Measurements from ENCODE around the gene TMEM178B.
"Not testable (repeated sequence)": the region's sequence is repeated elsewhere in the genome, so short reads cannot be mapped to it uniquely, and the experiment has no call there.

The TMEM178B gene

GRCh38 chr7:141304291-141304690, 230.4 kb downstream of the TMEM178B start:
- no peaks in the 10 kb centered on the region for H3K4me1 Mint-ChIP-seq

GRCh38 chr7:141306081-141306480, 232.2 kb downstream of the TMEM178B start:
- Mint-ChIP-seq H3K4me1 (no peaks in the 10 kb centered on the region), H3K36me3 (ENCODE audit: insufficient read depth) (no peaks in the 10 kb centered on the region)
- DNase-seq (ENCODE audit: low spot score in 2 of 2): no peak

More at GRCh38 chr7:141304291-141304690, 230.4 kb downstream of the TMEM178B start:
- Mint-ChIP-seq H3K27me3 (peaks cover 23% of the 10 kb centered on the region), H3K4me3 (no peak overlapping the region), H3K9me3 (no peaks in the 10 kb centered on the region), H3K36me3 (ENCODE audit: insufficient read depth) (no peaks in the 10 kb centered on the region), H3K27ac (ENCODE audit: low read depth) (no peak overlapping the region)
- ATAC-seq (replicated peaks; ENCODE audit: extremely low read depth, poor library complexity, severe bottlenecking): no peak
- no peak for DNase-seq (ENCODE audit: low spot score in 2 of 2)

GRCh38 chr7:141312395-141312794, 238.5 kb downstream of the TMEM178B start:
- Mint-ChIP-seq H3K27ac (ENCODE audit: low read depth) (no peak overlapping the region), H3K4me3 (no peak overlapping the region), H3K4me1 (no peaks in the 10 kb centered on the region), H3K36me3 (ENCODE audit: insufficient read depth) (no peaks in the 10 kb centered on the region), H3K27me3 (peaks cover 8% of the 10 kb centered on the region), H3K9me3 (no peaks in the 10 kb centered on the region)
- ATAC-seq (replicated peaks; ENCODE audit: extremely low read depth, poor library complexity, severe bottlenecking) (no peak), DNase-seq (ENCODE audit: low spot score in 2 of 2) (no peak)

More at GRCh38 chr7:141306081-141306480, 232.2 kb downstream of the TMEM178B start:
- Mint-ChIP-seq H3K27ac (ENCODE audit: low read depth) (no peak overlapping the region), H3K4me3 (no peak overlapping the region), H3K27me3 (peaks cover 18% of the 10 kb centered on the region), H3K9me3 (no peaks in the 10 kb centered on the region)
- ATAC-seq (replicated peaks; ENCODE audit: extremely low read depth, poor library complexity, severe bottlenecking): no peak

- Mint-ChIP-seq H3K36me3 (ENCODE audit: insufficient read depth) (no peaks in the 10 kb centered on the region), H3K4me3 (no peak overlapping the region), H3K27me3 (peaks cover 2% of the 10 kb centered on the region), H3K9me3 (no peaks in the 10 kb centered on the region), H3K4me1 (no peaks in the 10 kb centered on the region), H3K27ac (ENCODE audit: low read depth) (no peak overlapping the region)
- DNase-seq (ENCODE audit: low spot score in 2 of 2) (no peak), ATAC-seq (replicated peaks; ENCODE audit: extremely low read depth, poor library complexity, severe bottlenecking) (no peak)
These were observed 239.1 kb downstream of the TMEM178B start for GRCh38 chr7:141312828-141313521.

- H3K4me3 Mint-ChIP-seq: no peak overlapping the region
- H3K27ac Mint-ChIP-seq (ENCODE audit: low read depth): no peak overlapping the region
- no peak for ATAC-seq (replicated peaks; ENCODE audit: extremely low read depth, poor library complexity, severe bottlenecking)
- no peaks in the 10 kb centered on the region for H3K9me3 Mint-ChIP-seq
- H3K4me1 Mint-ChIP-seq: no peaks in the 10 kb centered on the region
- no peak for DNase-seq (ENCODE audit: low spot score in 2 of 2)
- H3K27me3 Mint-ChIP-seq: no peaks in the 10 kb centered on the region
- no peaks in the 10 kb centered on the region for H3K36me3 Mint-ChIP-seq (ENCODE audit: insufficient read depth)
These were observed 240.0 kb downstream of the TMEM178B start for GRCh38 chr7:141313896-141314295.

GRCh38 chr7:141317033-141317585, 243.2 kb downstream of the TMEM178B start:
- peaks cover 9% of the 10 kb centered on the region for H3K27me3 Mint-ChIP-seq
- ATAC-seq (replicated peaks; ENCODE audit: extremely low read depth, poor library complexity, severe bottlenecking) (no peak), DNase-seq (ENCODE audit: low spot score in 2 of 2) (no peak)
- H3K27ac Mint-ChIP-seq (ENCODE audit: low read depth): no peak overlapping the region
- no peaks in the 10 kb centered on the region for H3K4me1 Mint-ChIP-seq
- no peak overlapping the region for H3K4me3 Mint-ChIP-seq
- H3K36me3 Mint-ChIP-seq (ENCODE audit: insufficient read depth): no peaks in the 10 kb centered on the region
- H3K9me3 Mint-ChIP-seq: no peaks in the 10 kb centered on the region

GRCh38 chr7:141320287-141320686, 246.4 kb downstream of the TMEM178B start:
- H3K27me3 Mint-ChIP-seq: peaks cover 20% of the 10 kb centered on the region
- no peak overlapping the region for H3K4me3 Mint-ChIP-seq
- H3K4me1 Mint-ChIP-seq: no peaks in the 10 kb centered on the region
- DNase-seq (ENCODE audit: low spot score in 2 of 2) (no peak), ATAC-seq (replicated peaks; ENCODE audit: extremely low read depth, poor library complexity, severe bottlenecking) (no peak)
- peaks cover 2% of the 10 kb centered on the region for H3K36me3 Mint-ChIP-seq (ENCODE audit: insufficient read depth)
- no peaks in the 10 kb centered on the region for H3K9me3 Mint-ChIP-seq
- H3K27ac Mint-ChIP-seq (ENCODE audit: low read depth): no peak overlapping the region

GRCh38 chr7:141322383-141322782, 248.5 kb downstream of the TMEM178B start:
- DNase-seq (ENCODE audit: low spot score in 2 of 2) (no peak), ATAC-seq (replicated peaks; ENCODE audit: extremely low read depth, poor library complexity, severe bottlenecking) (no peak)
- Mint-ChIP-seq H3K9me3 (no peaks in the 10 kb centered on the region), H3K4me3 (no peak overlapping the region), H3K4me1 (no peaks in the 10 kb centered on the region), H3K36me3 (ENCODE audit: insufficient read depth) (peaks cover 2% of the 10 kb centered on the region), H3K27me3 (peaks cover 20% of the 10 kb centered on the region), H3K27ac (ENCODE audit: low read depth) (no peak overlapping the region)

GRCh38 chr7:141323826-141324225, 250.0 kb downstream of the TMEM178B start:
- DNase-seq (ENCODE audit: low spot score in 2 of 2) (no peak), ATAC-seq (replicated peaks; ENCODE audit: extremely low read depth, poor library complexity, severe bottlenecking) (no peak)
- H3K27me3 Mint-ChIP-seq: peaks cover 20% of the 10 kb centered on the region
- no peak overlapping the region for H3K4me3 Mint-ChIP-seq
- no peaks in the 10 kb centered on the region for H3K9me3 Mint-ChIP-seq
- peaks cover 2% of the 10 kb centered on the region for H3K36me3 Mint-ChIP-seq (ENCODE audit: insufficient read depth)
- no peaks in the 10 kb centered on the region for H3K4me1 Mint-ChIP-seq
- no peak overlapping the region for H3K27ac Mint-ChIP-seq (ENCODE audit: low read depth)

- no peak for DNase-seq (ENCODE audit: low spot score in 2 of 2)
- Mint-ChIP-seq H3K27ac (ENCODE audit: low read depth) (no peak overlapping the region), H3K4me3 (no peak overlapping the region), H3K36me3 (ENCODE audit: insufficient read depth) (peaks cover 2% of the 10 kb centered on the region), H3K27me3 (peaks cover 17% of the 10 kb centered on the region), H3K9me3 (no peaks in the 10 kb centered on the region), H3K4me1 (no peaks in the 10 kb centered on the region)
- no peak for ATAC-seq (replicated peaks; ENCODE audit: extremely low read depth, poor library complexity, severe bottlenecking)
These were observed 251.0 kb downstream of the TMEM178B start for GRCh38 chr7:141324870-141325269.

- DNase-seq (ENCODE audit: low spot score in 2 of 2) (no peak), ATAC-seq (replicated peaks; ENCODE audit: extremely low read depth, poor library complexity, severe bottlenecking) (no peak)
- Mint-ChIP-seq H3K36me3 (ENCODE audit: insufficient read depth) (peaks cover 2% of the 10 kb centered on the region), H3K4me3 (no peak overlapping the region), H3K4me1 (no peaks in the 10 kb centered on the region), H3K27me3 (peaks cover 13% of the 10 kb centered on the region), H3K9me3 (no peaks in the 10 kb centered on the region), H3K27ac (ENCODE audit: low read depth) (no peak overlapping the region)
These were observed 251.4 kb downstream of the TMEM178B start for GRCh38 chr7:141325275-141325674.

GRCh38 chr7:141328290-141328689, 254.4 kb downstream of the TMEM178B start:
- Mint-ChIP-seq H3K4me3 (no peak overlapping the region), H3K27me3 (peaks cover 9% of the 10 kb centered on the region), H3K4me1 (no peaks in the 10 kb centered on the region), H3K36me3 (ENCODE audit: insufficient read depth) (peaks cover 2% of the 10 kb centered on the region), H3K27ac (ENCODE audit: low read depth) (no peak overlapping the region), H3K9me3 (no peaks in the 10 kb centered on the region)
- DNase-seq (ENCODE audit: low spot score in 2 of 2) (no peak), ATAC-seq (replicated peaks; ENCODE audit: extremely low read depth, poor library complexity, severe bottlenecking) (no peak)

GRCh38 chr7:141330285-141330684, 256.4 kb downstream of the TMEM178B start:
- H3K9me3 Mint-ChIP-seq; H3K36me3 Mint-ChIP-seq (ENCODE audit: insufficient read depth); H3K4me3 Mint-ChIP-seq; H3K4me1 Mint-ChIP-seq; ATAC-seq (replicated peaks; ENCODE audit: extremely low read depth, poor library complexity, severe bottlenecking); DNase-seq (ENCODE audit: low spot score in 2 of 2); H3K27ac Mint-ChIP-seq (ENCODE audit: low read depth); H3K27me3 Mint-ChIP-seq: not testable (repeated sequence)

All from central memory CD8-positive, alpha-beta T cell (primary cell).